Thoracic aorta (tissue), 2 donors: ENCODE data around the gene CEP104. TPM values are rescaled to one million over a fixed set of nuclear protein-coding genes. Genes with fewer than 3 reads are reported as not detected.

ENCODE experiments used
- ATAC-seq: fragments of 150-250 bp; one replicate; pipeline ENCODE4 v1.8.0; 2017; ENCODE audit warnings: low read depth; ENCODE audit not compliant: insufficient number of reproducible peaks, low FRiP score
- DNase-seq: peaks from one replicate; pipeline ENCODE4 v3.0.0-alpha.2; 2020; ENCODE audit warnings: low spot score
- H3K27ac ChIP-seq, 2 donors: fragments of 200-600 bp; sonication (generic); 1 replicate in 1 of 2; 2 replicates in 1 of 2; pipeline ENCODE4 v1.5.1; 2016; ENCODE audit warnings: mild to moderate bottlenecking in 2 of 2, moderate library complexity in 2 of 2
- H3K27me3 ChIP-seq: fragments of 200-600 bp; sonication (generic); replicated peaks from 2 replicates; pipeline ENCODE4 v1.6.0; 2016; ENCODE audit warnings: mild to moderate bottlenecking; ENCODE audit not compliant: insufficient read depth
- H3K36me3 ChIP-seq: fragments of 200-600 bp; sonication (generic); one replicate; pipeline ENCODE4 v1.5.1; 2016
- H3K4me1 ChIP-seq, 2 donors: fragments of 200-600 bp; sonication (generic); 1 replicate in 1 of 2; 2 replicates in 1 of 2; pipeline versions ENCODE4 v1.5.1 to v1.6.0; 2016; ENCODE audit warnings: low read depth in 2 of 2, mild to moderate bottlenecking in 1 of 2; ENCODE audit not compliant: control insufficient read depth in 1 of 2
- H3K4me3 ChIP-seq: fragments of 200-600 bp; sonication (generic); 2 replicates; pipeline ENCODE4 v1.5.1; 2016; ENCODE audit warnings: mild to moderate bottlenecking
- H3K9me3 ChIP-seq: fragments of 200-600 bp; sonication (generic); 2 replicates; pipeline ENCODE4 v1.5.1; 2016
- CTCF ChIP-seq: fragments of 200-600 bp; sonication (generic); IDR thresholded peaks from one replicate; pipeline ENCODE4 v1.5.1; 2019; ENCODE audit warnings: antibody characterized with exemption
- total RNA-seq, 2 donors: library from RNA; depleted of rRNA; stranded (reverse); fragments of >200 nt; gene quantifications; one replicate each; pipeline versions ENCODE4 v1.1.0 to v1.2.3, GENCODE V29; 2016

CEP104 gene
- total RNA-seq, 2 donors from 2014 or later, result 27.3 to 59.2 TPM

GRCh38 chr1:3874736-3875135 lies 17.7 kb upstream of the CEP104 start:
- no peak overlapping the region for H3K27ac ChIP-seq
- no peak overlapping the region for H3K4me3 ChIP-seq
- no peaks in the 10 kb centered on the region for H3K4me1 ChIP-seq
- peaks cover 6% of the 10 kb centered on the region for H3K9me3 ChIP-seq
- DNase-seq, result no peak
- no peaks in the 10 kb centered on the region for H3K27me3 ChIP-seq
- ATAC-seq, result no peak
- peaks cover 63% of the 10 kb centered on the region for H3K36me3 ChIP-seq
- no peak for TF ChIP-seq CTCF

- peaks cover 52% of the 10 kb centered on the region for H3K36me3 ChIP-seq
- ATAC-seq, result no peak
Measured at GRCh38 chr1:3872546-3872945, 15.5 kb upstream of the CEP104 start.

GRCh38 chr1:3871451-3871805 lies 14.4 kb upstream of the CEP104 start:
- H3K4me3 ChIP-seq, result no peak overlapping the region
- no peak for ATAC-seq
- peaks cover 52% of the 10 kb centered on the region for H3K36me3 ChIP-seq
- H3K27ac ChIP-seq, result no peak overlapping the region
- DNase-seq, result no peak
- no peaks in the 10 kb centered on the region for H3K4me1 ChIP-seq
- no peak for TF ChIP-seq CTCF
- H3K9me3 ChIP-seq, result no peaks in the 10 kb centered on the region
- no peaks in the 10 kb centered on the region for H3K27me3 ChIP-seq

More at GRCh38 chr1:3872546-3872945, 15.5 kb upstream of the CEP104 start:
- Histone ChIP-seq H3K9me3 (no peaks in the 10 kb centered on the region), H3K4me3 (no peak overlapping the region), H3K27me3 (no peaks in the 10 kb centered on the region), H3K4me1 (no peaks in the 10 kb centered on the region), H3K27ac (no peak overlapping the region)
- DNase-seq, result no peak
- TF ChIP-seq CTCF, result no peak

GRCh38 chr1:3869751-3870301 lies 12.8 kb upstream of the CEP104 start:
- H3K4me3 ChIP-seq, result no peak overlapping the region
- H3K9me3 ChIP-seq, result no peaks in the 10 kb centered on the region
- TF ChIP-seq CTCF, result no peak
- H3K36me3 ChIP-seq, result peaks cover 37% of the 10 kb centered on the region
- DNase-seq (no peak), ATAC-seq (no peak)
- H3K27me3 ChIP-seq, result no peaks in the 10 kb centered on the region
- no peaks in the 10 kb centered on the region for H3K4me1 ChIP-seq
- no peak overlapping the region for H3K27ac ChIP-seq

GRCh38 chr1:3868464-3869006 lies 11.5 kb upstream of the CEP104 start:
- Histone ChIP-seq H3K4me3 (no peak overlapping the region), H3K27ac (no peak overlapping the region), H3K36me3 (peaks cover 29% of the 10 kb centered on the region), H3K4me1 (no peaks in the 10 kb centered on the region), H3K27me3 (no peaks in the 10 kb centered on the region), H3K9me3 (no peaks in the 10 kb centered on the region)
- TF ChIP-seq CTCF, result no peak
- no peak for DNase-seq
- peak; percentile 30 for ATAC-seq
